HG03103 (cell line): ENCODE data around the gene SPACA4.
"Not testable (repeated sequence)": the region's sequence is repeated elsewhere in the genome, so short reads cannot be mapped to it uniquely, and the experiment has no call there.

Experiments used
- ATAC-seq: cut with Tn5 transposase; IDR thresholded peaks from one replicate; pipeline ENCODE4 v1.9.1; 2021; ENCODE audit warnings: low read depth; ENCODE audit not compliant: unreplicated experiment

Gene SPACA4

GRCh38 chr19:48618278-48618915, 11.9 kb downstream of the SPACA4 start:
- ATAC-seq: no peak

GRCh38 chr19:48618916-48619691, 12.6 kb downstream of the SPACA4 start, which contains the start of the genes RPL18 and SPHK2:
Gene RPL18 (minus strand): TSS chr19:48619178. CDS start chr19:48619143, 35 bp downstream.
Gene SPHK2 (plus strand): TSS chr19:48619506. CDS start chr19:48620515, 1,009 bp downstream.
- ATAC-seq: peak; percentile 71

DNA sequence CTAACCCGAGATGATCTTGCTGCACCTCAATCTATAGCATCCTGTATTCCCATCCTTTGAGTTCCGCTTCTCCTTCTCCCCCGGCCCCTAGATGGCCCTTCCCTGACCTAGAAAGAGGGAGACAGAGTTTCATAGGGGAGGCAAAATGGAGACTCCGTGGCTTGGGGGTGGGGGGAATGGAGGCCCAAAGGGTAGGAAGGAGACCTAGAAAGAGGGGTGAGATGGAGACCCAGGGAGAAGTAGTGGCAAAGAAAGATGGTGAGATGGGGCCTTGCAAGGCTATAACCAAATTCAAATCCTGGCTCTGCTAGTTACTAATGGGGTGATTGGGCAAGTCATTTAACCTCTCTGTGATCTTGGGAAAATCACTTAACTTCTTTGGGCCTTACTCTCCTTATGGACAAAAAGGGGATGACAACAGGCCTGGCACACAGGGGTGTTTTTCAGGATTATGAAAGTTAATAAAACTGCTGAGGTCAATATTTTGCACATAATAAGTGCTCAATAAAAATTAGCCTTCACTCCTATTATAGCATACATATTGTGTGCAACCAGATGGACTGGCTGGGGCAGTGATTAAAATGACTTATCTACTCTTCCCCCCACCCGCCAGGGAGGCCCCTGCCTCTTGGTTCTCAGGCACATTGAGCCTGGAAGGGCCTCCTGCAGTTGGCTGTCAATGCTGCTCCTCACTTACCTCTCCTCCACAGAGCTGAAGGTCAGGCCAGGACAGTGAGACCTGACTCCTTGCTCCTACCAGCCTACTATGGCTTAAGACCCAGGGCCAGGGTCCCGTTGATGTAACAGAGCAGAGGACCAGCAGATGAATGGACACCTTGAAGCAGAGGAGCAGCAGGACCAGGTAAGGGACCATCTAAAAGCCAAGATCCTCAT, 13.4 kb downstream of the SPACA4 start:
- no peak for ATAC-seq

DNA sequence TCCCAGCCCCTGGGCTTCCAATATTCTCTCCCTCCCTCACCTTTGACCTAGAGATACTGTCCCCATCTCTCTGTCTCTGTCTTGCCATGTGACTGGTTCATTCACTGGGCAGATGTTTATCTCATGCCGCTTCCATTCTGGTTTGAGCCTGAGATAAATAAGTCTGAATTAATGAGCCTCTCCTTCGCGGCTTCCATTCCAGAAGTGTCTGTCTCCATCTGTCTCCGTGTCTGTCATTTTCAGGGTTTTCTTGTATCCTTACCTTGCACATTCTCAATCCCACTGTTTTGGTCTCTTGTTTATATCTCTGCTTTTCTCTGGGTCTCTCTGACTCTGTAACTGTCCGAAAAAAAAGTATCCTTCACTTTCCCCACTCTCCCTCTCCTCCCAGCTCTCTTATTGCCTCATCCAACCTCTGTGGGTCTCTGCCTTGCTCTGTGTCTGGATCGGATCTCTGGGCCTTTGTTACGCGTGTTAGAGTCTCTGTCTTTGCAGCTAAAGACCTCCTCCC, 17.1 kb downstream of the SPACA4 start:
- no peak for ATAC-seq

- peak; percentile 69 for ATAC-seq
Observed at GRCh38 chr19:48624067-48624594, 17.6 kb downstream of the SPACA4 start.

GRCh38 chr19:48624791-48625723, 18.5 kb downstream of the SPACA4 start:
- ATAC-seq: no peak

- ATAC-seq: no peak
Observed at GRCh38 chr19:48625891-48626327, 19.4 kb downstream of the SPACA4 start.

DNA sequence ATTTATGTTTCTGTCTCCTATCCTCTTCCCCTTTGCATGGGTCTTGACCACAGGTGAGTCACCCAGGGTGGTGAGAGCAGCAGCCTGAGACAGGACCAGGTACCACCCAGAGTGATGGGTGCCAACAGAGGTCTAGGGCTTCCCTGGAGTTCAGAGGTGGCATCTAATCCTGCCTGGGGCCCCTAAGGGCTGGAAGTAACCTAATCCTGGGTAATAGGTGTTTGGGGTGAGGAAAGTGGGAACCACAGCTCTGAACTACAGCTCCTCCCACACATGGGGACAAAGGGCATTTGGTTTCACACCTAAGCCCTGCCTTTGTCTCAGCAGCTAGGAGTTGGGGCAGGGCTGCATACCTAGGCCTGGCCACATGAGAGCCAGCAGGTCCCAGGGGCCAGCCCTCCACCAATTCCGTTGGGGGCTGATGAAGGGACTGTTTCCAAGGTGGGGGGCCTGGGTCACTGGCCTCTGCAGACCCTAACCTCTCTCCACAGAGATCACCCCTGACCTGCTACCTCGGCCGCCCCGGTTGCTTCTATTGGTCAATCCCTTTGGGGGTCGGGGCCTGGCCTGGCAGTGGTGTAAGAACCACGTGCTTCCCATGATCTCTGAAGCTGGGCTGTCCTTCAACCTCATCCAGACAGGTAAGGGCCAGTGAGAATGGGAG, 20.8 kb downstream of the SPACA4 start:
- no peak for ATAC-seq

- ATAC-seq: no peak
Observed at GRCh38 chr19:48627865-48628314, 21.3 kb downstream of the SPACA4 start.

- no peak for ATAC-seq
Observed at GRCh38 chr19:48628486-48629296, 22.1 kb downstream of the SPACA4 start.

- ATAC-seq: no peak
Observed at GRCh38 chr19:48629297-48629598, 22.7 kb downstream of the SPACA4 start.

DNA sequence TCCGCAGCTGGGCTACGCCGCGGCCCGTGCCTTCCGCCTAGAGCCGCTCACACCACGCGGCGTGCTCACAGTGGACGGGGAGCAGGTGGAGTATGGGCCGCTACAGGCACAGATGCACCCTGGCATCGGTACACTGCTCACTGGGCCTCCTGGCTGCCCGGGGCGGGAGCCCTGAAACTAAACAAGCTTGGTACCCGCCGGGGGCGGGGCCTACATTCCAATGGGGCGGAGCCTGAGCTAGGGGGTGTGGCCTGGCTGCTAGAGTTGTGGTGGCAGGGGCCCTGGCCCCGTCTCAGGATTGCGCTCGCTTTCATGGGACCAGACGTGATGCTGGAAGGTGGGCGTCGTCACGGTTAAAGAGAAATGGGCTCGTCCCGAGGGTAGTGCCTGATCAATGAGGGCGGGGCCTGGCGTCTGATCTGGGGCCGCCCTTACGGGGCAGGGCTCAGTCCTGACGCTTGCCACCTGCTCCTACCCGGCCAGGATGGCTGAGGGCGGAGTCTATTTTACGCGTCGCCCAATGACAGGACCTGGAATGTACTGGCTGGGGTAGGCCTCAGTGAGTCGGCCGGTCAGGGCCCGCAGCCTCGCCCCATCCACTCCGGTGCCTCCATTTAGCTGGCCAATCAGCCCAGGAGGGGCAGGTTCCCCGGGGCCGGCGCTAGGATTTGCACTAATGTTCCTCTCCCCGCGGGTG, 23.2 kb downstream of the SPACA4 start:
- ATAC-seq: no peak

DNA sequence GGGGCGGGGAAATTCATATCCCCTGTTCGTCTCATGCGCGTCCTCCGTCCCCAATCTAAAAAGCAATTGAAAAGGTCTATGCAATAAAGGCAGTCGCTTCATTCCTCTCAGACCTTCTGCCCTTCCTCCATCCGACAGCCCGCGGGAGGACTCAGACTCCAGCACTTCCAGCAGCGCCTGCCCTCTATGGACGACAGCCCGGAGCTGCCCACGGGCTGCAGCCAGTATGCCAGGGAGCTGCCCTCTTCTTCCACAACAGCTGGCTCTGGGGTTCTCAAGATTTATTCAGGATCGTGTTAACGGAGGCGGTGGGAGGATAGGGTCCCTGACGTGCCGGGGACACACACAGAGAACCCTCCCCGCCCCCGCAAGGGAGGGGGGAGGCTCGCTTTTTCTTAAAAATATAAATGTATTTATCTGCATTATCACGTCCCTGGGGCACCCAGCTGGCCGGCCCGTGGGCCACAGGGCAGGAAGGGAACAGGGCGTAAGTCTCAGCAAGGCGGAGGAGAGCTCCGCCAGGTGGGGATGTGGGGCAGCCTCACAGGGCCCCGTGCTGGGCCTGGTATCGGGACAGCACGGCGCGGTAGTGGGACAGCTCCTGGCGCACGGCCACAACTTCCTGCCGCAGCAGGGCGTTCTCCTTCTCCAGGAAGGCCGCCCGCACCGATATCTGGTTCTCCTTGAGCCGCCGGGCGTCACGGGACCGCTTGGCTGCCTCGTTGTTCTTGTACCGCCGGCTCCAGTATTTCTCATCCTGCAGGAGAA, 23.9 kb downstream of the SPACA4 start:
- no peak for ATAC-seq

DNA sequence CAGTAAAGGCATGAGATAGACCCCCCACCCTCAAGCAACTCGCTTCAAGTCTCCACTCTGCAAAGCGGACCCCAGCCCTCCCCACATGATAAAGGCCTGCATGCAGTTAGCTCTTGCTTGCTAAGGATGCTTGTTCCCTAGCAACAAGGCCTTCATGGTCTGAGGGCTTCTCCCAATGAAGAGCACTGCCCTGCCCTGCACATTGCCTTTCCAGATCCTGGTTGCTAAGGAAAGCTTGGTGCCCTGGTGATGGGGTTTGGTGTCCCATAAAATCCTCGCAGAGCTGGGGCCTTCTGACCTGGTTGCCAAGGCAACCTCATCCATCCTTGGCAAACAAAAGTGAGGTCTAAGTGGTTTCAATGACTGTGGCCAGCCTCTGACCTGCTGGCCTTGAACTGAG, 24.7 kb downstream of the SPACA4 start:
- no peak for ATAC-seq

DNA sequence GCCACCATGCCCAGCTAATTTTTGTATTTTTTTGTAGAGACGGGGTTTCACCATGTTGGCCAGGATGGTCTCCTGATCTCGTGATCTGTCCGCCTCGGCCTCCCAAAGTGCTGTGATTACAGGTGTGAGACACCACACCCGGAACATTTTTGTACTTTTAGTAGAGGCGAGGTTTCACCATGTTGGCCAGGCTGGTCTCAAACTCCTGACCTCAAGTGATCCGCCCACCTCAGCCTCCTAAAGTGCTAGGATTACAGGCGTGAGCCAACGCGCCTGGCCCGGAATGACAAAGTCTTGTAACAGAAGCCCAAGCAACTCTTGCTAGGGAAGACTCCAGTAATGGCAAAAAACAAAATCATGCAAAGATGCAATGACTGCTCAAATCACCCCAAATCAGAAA, 25.7 kb downstream of the SPACA4 start:
- not testable (repeated sequence) for ATAC-seq

- ATAC-seq: no peak
Observed at GRCh38 chr19:48632692-48633147, 26.2 kb downstream of the SPACA4 start.
